Osteoblast (primary cell): ENCODE results near the gene ECHDC1. TPM values are rescaled to one million over a fixed set of nuclear protein-coding genes. Genes with fewer than 3 reads are reported as not detected.

Experiments used
- DNase-seq: peaks from one replicate; pipeline ENCODE4 v3.0.0; 2011; ENCODE audit warnings: low spot score, mixed read lengths; ENCODE audit not compliant: insufficient read length; ENCODE audit errors: missing footprints
- H2AFZ ChIP-seq: 2 replicates; pipeline ENCODE4 v1.6.0; 2011; ENCODE audit warnings: mild to moderate bottlenecking, low read length
- H3K27ac ChIP-seq: 2 replicates; pipeline ENCODE4 v1.5.1; 2011; ENCODE audit warnings: mild to moderate bottlenecking, low read depth, low read length, moderate library complexity
- H3K27me3 ChIP-seq: 2 replicates; pipeline ENCODE4 v1.6.0; 2012; ENCODE audit warnings: mild to moderate bottlenecking, control low read depth, inconsistent platforms, low read length, moderate library complexity; ENCODE audit not compliant: insufficient read depth
- H3K36me3 ChIP-seq: 2 replicates; pipeline ENCODE4 v1.5.1; 2011; ENCODE audit warnings: mild to moderate bottlenecking, low read length, control low read depth, moderate library complexity; ENCODE audit not compliant: insufficient read depth
- H3K4me1 ChIP-seq: 2 replicates; pipeline ENCODE4 v1.5.1; 2011; ENCODE audit warnings: mild to moderate bottlenecking, low read length, control low read depth, moderate library complexity; ENCODE audit not compliant: insufficient read depth
- H3K4me2 ChIP-seq: 2 replicates; pipeline ENCODE4 v1.6.0; 2011; ENCODE audit warnings: mild to moderate bottlenecking, low read length; ENCODE audit not compliant: insufficient read depth
- H3K4me3 ChIP-seq: fragments of 200-600 bp; sonication (generic); 3 replicates; pipeline ENCODE4 v1.5.1; 2012; ENCODE audit warnings: mild to moderate bottlenecking, low read length, inconsistent platforms; ENCODE audit not compliant: insufficient read depth
- H3K79me2 ChIP-seq: 2 replicates; pipeline ENCODE4 v1.6.0; 2012; ENCODE audit warnings: mild to moderate bottlenecking, low read length, control low read depth, inconsistent platforms; ENCODE audit not compliant: insufficient read depth
- H3K9me3 ChIP-seq: 2 replicates; pipeline ENCODE4 v1.5.1; 2011; ENCODE audit warnings: low read depth, low read length, control low read depth
- H4K20me1 ChIP-seq: 2 replicates; pipeline ENCODE4 v1.6.0; 2012; ENCODE audit warnings: mild to moderate bottlenecking, low read length, control low read depth; ENCODE audit not compliant: insufficient read depth
- CTCF ChIP-seq: IDR thresholded peaks from 2 replicates; pipeline ENCODE4 v1.5.1; 2011; ENCODE audit warnings: mild to moderate bottlenecking, low read depth, low read length, moderate library complexity; ENCODE audit errors: extremely low read depth
- total RNA-seq: library from RNA; depleted of rRNA; stranded (reverse); fragments of >200 nt; gene quantifications from 2 replicates; pipeline ENCODE4 v1.2.3, GENCODE V29; 2012

Gene ECHDC1
- total RNA-seq, 1 donor = 67.0 TPM

GRCh38 chr6:127303917-127304316, 39.5 kb downstream of the ECHDC1 start:
- no peak for DNase-seq
- no peak overlapping the region for H3K27ac ChIP-seq
- no peak for TF ChIP-seq CTCF
- H2AFZ ChIP-seq = no peak overlapping the region
- H3K9me3 ChIP-seq = no peaks in the 10 kb centered on the region
- H3K4me2 ChIP-seq = no peak overlapping the region
- H3K4me3 ChIP-seq = no peak overlapping the region
- H4K20me1 ChIP-seq = peaks cover 8% of the 10 kb centered on the region
- H3K36me3 ChIP-seq = no peaks in the 10 kb centered on the region
- no peaks in the 10 kb centered on the region for H3K27me3 ChIP-seq
- H3K79me2 ChIP-seq = peaks cover 22% of the 10 kb centered on the region
- peaks cover 22% of the 10 kb centered on the region for H3K4me1 ChIP-seq

- H3K4me1 ChIP-seq = peaks cover 22% of the 10 kb centered on the region
- H3K79me2 ChIP-seq = peaks cover 21% of the 10 kb centered on the region
- peaks cover 8% of the 10 kb centered on the region for H4K20me1 ChIP-seq
- no peak overlapping the region for H3K4me3 ChIP-seq
- TF ChIP-seq CTCF = peak; percentile 73
- H3K9me3 ChIP-seq = no peaks in the 10 kb centered on the region
- no peaks in the 10 kb centered on the region for H3K36me3 ChIP-seq
- H3K27ac ChIP-seq = no peak overlapping the region
- H2AFZ ChIP-seq = no peak overlapping the region
- no peaks in the 10 kb centered on the region for H3K27me3 ChIP-seq
- H3K4me2 ChIP-seq = no peak overlapping the region
- DNase-seq = peak; percentile 31
Measured at GRCh38 chr6:127302728-127303660, 40.4 kb downstream of the ECHDC1 start.

GRCh38 chr6:127301199-127301700, 42.2 kb downstream of the ECHDC1 start:
- no peaks in the 10 kb centered on the region for H3K27me3 ChIP-seq
- no peak overlapping the region for H3K4me2 ChIP-seq
- TF ChIP-seq CTCF = no peak
- peaks cover 15% of the 10 kb centered on the region for H3K79me2 ChIP-seq
- H3K4me3 ChIP-seq = no peak overlapping the region
- H2AFZ ChIP-seq = no peak overlapping the region
- no peaks in the 10 kb centered on the region for H3K9me3 ChIP-seq
- no peaks in the 10 kb centered on the region for H3K36me3 ChIP-seq
- H4K20me1 ChIP-seq = peaks cover 8% of the 10 kb centered on the region
- no peak for DNase-seq
- H3K27ac ChIP-seq = peak overlapping the region; percentile 87
- H3K4me1 ChIP-seq = peaks cover 22% of the 10 kb centered on the region

- H3K4me2 ChIP-seq = peak overlapping the region; percentile 34
- H3K9me3 ChIP-seq = no peaks in the 10 kb centered on the region
- peak overlapping the region; percentile 87 for H3K27ac ChIP-seq
- no peaks in the 10 kb centered on the region for H3K27me3 ChIP-seq
- peak; percentile 80 for DNase-seq
- H2AFZ ChIP-seq = no peak overlapping the region
- H3K36me3 ChIP-seq = peaks cover 6% of the 10 kb centered on the region
- H3K4me3 ChIP-seq = no peak overlapping the region
- H3K4me1 ChIP-seq = peaks cover 22% of the 10 kb centered on the region
- H4K20me1 ChIP-seq = peaks cover 6% of the 10 kb centered on the region
- H3K79me2 ChIP-seq = peaks cover 15% of the 10 kb centered on the region
- no peak for TF ChIP-seq CTCF
Measured at GRCh38 chr6:127300411-127300810, 43.0 kb downstream of the ECHDC1 start.
